K562 (cell line): ENCODE measurements around the gene ORMDL2. TPM values are rescaled to one million over a fixed set of nuclear protein-coding genes. Genes with fewer than 3 reads are reported as not detected.

Source experiments
- ATAC-seq: fragments of 200-7000 bp; cut with Tn5 transposase; 3 replicates; pipeline ENCODE4 v1.9.1; 2020; ENCODE audit warnings: moderate library complexity
- BruUV-seq: library from RNA; stranded (reverse); fragments of 400-500 nt; replicated peaks from 2 replicates; lab custom pipeline; 2021; lab: Mats Ljungman, UMichigan
- CTCF ChIA-PET: fragments of 300-600 bp; formaldehyde crosslinking; extraction: SDS; loops from one replicate; lab custom pipeline; 2021; ENCODE audit warnings: low intra/inter-chr PET ratio; lab: Yijun Ruan, JAX
- POLR2A ChIA-PET: fragments of 300-600, 350-650 bp; sonication (Branson Sonifier 250); formaldehyde crosslinking; extraction: SDS; loops from one replicate; lab custom pipeline; 2021; ENCODE audit warnings: antibody characterized with exemption, inconsistent platforms; lab: Yijun Ruan, JAX
- DNase-seq, 4 experiments: peaks; one replicate each; pipeline versions ENCODE4 v3.0.0 to v3.0.0-alpha.2; 2011 to 2018; ENCODE audit warnings: low spot score in 3 of 4, mixed read lengths in 3 of 4; ENCODE audit errors: extremely low read depth in 1 of 4
- FAIRE-seq: peaks from 2 replicates; lab custom pipeline; 2011; peaks lifted over from hg19 to GRCh38; lab: Jason Lieb, UNC
- H2AFZ ChIP-seq: 2 replicates; pipeline ENCODE4 v1.6.0; 2011; ENCODE audit warnings: low read depth, low read length, control low read depth, inconsistent platforms
- H3K27ac ChIP-seq: fragments of 200-600 bp; 3 replicates; pipeline ENCODE4 v1.8.0; 2011; ENCODE audit warnings: low read depth, mild to moderate bottlenecking, control low read depth, inconsistent platforms, low read length, moderate library complexity, mixed read lengths; ENCODE audit errors: extremely low read depth
- H3K27me3 ChIP-seq, 2 experiments: fragments of 300-600 bp in 1 of 2; 2 replicates in 1 of 2; 3 replicates in 1 of 2; pipeline versions ENCODE4 v1.6.0 to v1.8.0; 2011; ENCODE audit warnings: inconsistent platforms in 2 of 2, low read length in 2 of 2, mild to moderate bottlenecking in 1 of 2, mixed read lengths in 1 of 2, moderate library complexity in 1 of 2; ENCODE audit not compliant: control insufficient read depth in 2 of 2, insufficient read depth in 2 of 2
- H3K36me3 ChIP-seq: fragments of 300-600 bp; 3 replicates; pipeline ENCODE4 v1.8.0; 2011; ENCODE audit warnings: mild to moderate bottlenecking, low read length, inconsistent platforms; ENCODE audit not compliant: control insufficient read depth, insufficient read depth
- H3K4me1 ChIP-seq, 2 experiments: fragments of 200-600 bp in 1 of 2; replicated peaks in 1 of 2; 2 replicates in 1 of 2; 3 replicates in 1 of 2; pipeline versions ENCODE4 v1.5.1 to v1.8.0; 2011; ENCODE audit warnings: inconsistent platforms in 2 of 2, low read length in 2 of 2, mild to moderate bottlenecking in 1 of 2, mixed read lengths in 1 of 2, moderate library complexity in 1 of 2; ENCODE audit not compliant: control insufficient read depth in 2 of 2, insufficient read depth in 2 of 2
- H3K4me2 ChIP-seq: 2 replicates; pipeline ENCODE4 v1.6.1; 2011; ENCODE audit warnings: low read length, control low read depth, inconsistent platforms, mixed read lengths; ENCODE audit not compliant: insufficient read depth
- H3K4me3 ChIP-seq: fragments of 200-600 bp; sonication (generic), shearing (Covaris generic); 2 replicates; pipeline ENCODE4 v1.5.1; 2016; ENCODE audit warnings: control low read depth, inconsistent platforms
- H3K79me2 ChIP-seq: fragments of 200-600 bp; 3 replicates; pipeline ENCODE4 v1.8.0; 2011; ENCODE audit warnings: low read length, inconsistent platforms; ENCODE audit not compliant: control insufficient read depth, insufficient read depth
- H3K9ac ChIP-seq, 2 experiments: 2 replicates each; pipeline versions ENCODE4 v1.6.0 to v1.6.1; 2011; ENCODE audit warnings: low read depth in 2 of 2, low read length in 2 of 2, control low read depth in 1 of 2, inconsistent platforms in 1 of 2, mild to moderate bottlenecking in 1 of 2, mixed read lengths in 1 of 2; ENCODE audit not compliant: insufficient read depth in 1 of 2
- H3K9me1 ChIP-seq: one replicate; pipeline ENCODE4 v1.6.0; 2011; ENCODE audit warnings: inconsistent platforms, mild to moderate bottlenecking, low read length, moderate library complexity; ENCODE audit not compliant: control insufficient read depth, insufficient read depth
- H3K9me3 ChIP-seq: replicated peaks from 2 replicates; pipeline ENCODE4 v1.5.1; 2011; ENCODE audit warnings: low read depth, low read length, inconsistent platforms; ENCODE audit not compliant: control insufficient read depth, insufficient read depth
- H4K20me1 ChIP-seq: replicated peaks from 2 replicates; pipeline ENCODE4 v1.6.1; 2011; ENCODE audit warnings: low read length, inconsistent platforms, mixed read lengths; ENCODE audit not compliant: control insufficient read depth, insufficient read depth
- ATF2 ChIP-seq: sonication (generic); formaldehyde crosslinking; IDR thresholded peaks from 2 replicates; pipeline ENCODE4 v1.8.1; 2022; ENCODE audit warnings: missing genetic modification reagents
- SAFB2 ChIP-seq: fragments of 200-400 bp; formaldehyde crosslinking; IDR thresholded peaks from 2 replicates; pipeline ENCODE4 v1.6.1; 2018; ENCODE audit warnings: borderline replicate concordance, low read length, low read depth, moderate library complexity; ENCODE audit not compliant: severe bottlenecking
- ZNF12 ChIP-seq: sonication (generic); formaldehyde crosslinking; IDR thresholded peaks from 2 replicates; pipeline ENCODE4 v1.4.0; 2020; ENCODE audit warnings: mild to moderate bottlenecking, missing genetic modification reagents
- WGBS: fragments of 100-300 bp; shearing (Covaris generic); methylation state at CpG from one replicate; pipeline ENCODE4 v1.1.6; 2016; ENCODE audit warnings: low coverage, mixed read lengths; ENCODE audit not compliant: insufficient coverage; ENCODE audit errors: missing lambda C conversion rate; 5-methylcytosine and 5-hydroxymethylcytosine counted together
- in situ Hi-C: fragments of 300-500 bp; cut with MboI; formaldehyde crosslinking; loops from 4 replicates; pipeline ENCODE4 v1.15.0; 2018; ENCODE audit warnings: inconsistent platforms, mixed read lengths
- intact Hi-C: fragments of 100-400 bp; cut with micrococcal nuclease; formaldehyde crosslinking; loops from 2 replicates; pipeline ENCODE4 v1.14.2; 2022
- polyA plus RNA-seq, 8 experiments: library from polyadenylated mRNA; depleted of rRNA in 4 of 8; stranded (reverse) in 5 of 8; unstranded in 3 of 8; fragments of >200 nt; fragmentation: Nextera tagmentation in 2 of 8; fragmentation: Illumina TruSeq in 1 of 8; extraction: Ambion mirVana in 2 of 8; extraction: Trizol in 1 of 8; gene quantifications; 2 replicates each; pipeline versions ENCODE4 v1.2.1 to v1.2.3, GENCODE V29; 2011 to 2014; ENCODE audit warnings: inconsistent platforms in 1 of 8, missing spikeins in 1 of 8
- total RNA-seq, 7 experiments: library from RNA; depleted of rRNA in 6 of 7; stranded (reverse); fragments of >200 nt in 6 of 7; fragmentation: Illumina TruSeq in 2 of 7; extraction: Trizol in 2 of 7; gene quantifications; 2 replicates each; pipeline versions ENCODE4 v1.2.1 to v1.2.3, GENCODE V29; 2011 to 2021; ENCODE audit warnings: low replicate concordance in 1 of 7
- TF ChIP-seq, protein P1 (sequence below), 2 experiments: fragments of 450-650 bp; formaldehyde crosslinking in 1 of 2; IDR thresholded peaks; 2 replicates each; pipeline versions ENCODE4 v1.4.0 to v1.6.1; 2014 to 2020; ENCODE audit warnings: mild to moderate bottlenecking in 2 of 2, borderline replicate concordance in 1 of 2, low read depth in 1 of 2
- TF ChIP-seq, protein P2 (sequence below): IDR thresholded peaks from 2 replicates; pipeline ENCODE4 v1.6.1; 2014; ENCODE audit warnings: antibody characterized with exemption

ORMDL2 gene
- total and polyA plus RNA-seq, 9 of the 15 experiments (the other 6 are each of a cell fraction or from before 2014, with no cell fraction given), result 9.9 to 113 (median 34.4) TPM

GRCh38 chr12:55771736-55772135, 46.1 kb upstream of the ORMDL2 start:
- no peak overlapping the region for H2AFZ ChIP-seq
- intact Hi-C loops, result no loop called here
- no peak for FAIRE-seq
- no peak overlapping the region for H3K4me2 ChIP-seq
- H3K9me3 ChIP-seq, result no peaks in the 10 kb centered on the region
- TF ChIP-seq SAFB2 (no peak), ZNF12 (CRISPR knock-in tag) (no peak), ATF2 (no peak)
- TF ChIP-seq, protein P1, sequence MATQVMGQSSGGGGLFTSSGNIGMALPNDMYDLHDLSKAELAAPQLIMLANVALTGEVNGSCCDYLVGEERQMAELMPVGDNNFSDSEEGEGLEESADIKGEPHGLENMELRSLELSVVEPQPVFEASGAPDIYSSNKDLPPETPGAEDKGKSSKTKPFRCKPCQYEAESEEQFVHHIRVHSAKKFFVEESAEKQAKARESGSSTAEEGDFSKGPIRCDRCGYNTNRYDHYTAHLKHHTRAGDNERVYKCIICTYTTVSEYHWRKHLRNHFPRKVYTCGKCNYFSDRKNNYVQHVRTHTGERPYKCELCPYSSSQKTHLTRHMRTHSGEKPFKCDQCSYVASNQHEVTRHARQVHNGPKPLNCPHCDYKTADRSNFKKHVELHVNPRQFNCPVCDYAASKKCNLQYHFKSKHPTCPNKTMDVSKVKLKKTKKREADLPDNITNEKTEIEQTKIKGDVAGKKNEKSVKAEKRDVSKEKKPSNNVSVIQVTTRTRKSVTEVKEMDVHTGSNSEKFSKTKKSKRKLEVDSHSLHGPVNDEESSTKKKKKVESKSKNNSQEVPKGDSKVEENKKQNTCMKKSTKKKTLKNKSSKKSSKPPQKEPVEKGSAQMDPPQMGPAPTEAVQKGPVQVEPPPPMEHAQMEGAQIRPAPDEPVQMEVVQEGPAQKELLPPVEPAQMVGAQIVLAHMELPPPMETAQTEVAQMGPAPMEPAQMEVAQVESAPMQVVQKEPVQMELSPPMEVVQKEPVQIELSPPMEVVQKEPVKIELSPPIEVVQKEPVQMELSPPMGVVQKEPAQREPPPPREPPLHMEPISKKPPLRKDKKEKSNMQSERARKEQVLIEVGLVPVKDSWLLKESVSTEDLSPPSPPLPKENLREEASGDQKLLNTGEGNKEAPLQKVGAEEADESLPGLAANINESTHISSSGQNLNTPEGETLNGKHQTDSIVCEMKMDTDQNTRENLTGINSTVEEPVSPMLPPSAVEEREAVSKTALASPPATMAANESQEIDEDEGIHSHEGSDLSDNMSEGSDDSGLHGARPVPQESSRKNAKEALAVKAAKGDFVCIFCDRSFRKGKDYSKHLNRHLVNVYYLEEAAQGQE (IDR thresholded peaks at IDR 0.05; ENCODE audit: borderline replicate concordance), result no peak
- TF ChIP-seq, protein P1 (CRISPR knock-in tag; IDR thresholded peaks at IDR 0.05; ENCODE audit: low read depth), result no peak
- TF ChIP-seq, protein P2, sequence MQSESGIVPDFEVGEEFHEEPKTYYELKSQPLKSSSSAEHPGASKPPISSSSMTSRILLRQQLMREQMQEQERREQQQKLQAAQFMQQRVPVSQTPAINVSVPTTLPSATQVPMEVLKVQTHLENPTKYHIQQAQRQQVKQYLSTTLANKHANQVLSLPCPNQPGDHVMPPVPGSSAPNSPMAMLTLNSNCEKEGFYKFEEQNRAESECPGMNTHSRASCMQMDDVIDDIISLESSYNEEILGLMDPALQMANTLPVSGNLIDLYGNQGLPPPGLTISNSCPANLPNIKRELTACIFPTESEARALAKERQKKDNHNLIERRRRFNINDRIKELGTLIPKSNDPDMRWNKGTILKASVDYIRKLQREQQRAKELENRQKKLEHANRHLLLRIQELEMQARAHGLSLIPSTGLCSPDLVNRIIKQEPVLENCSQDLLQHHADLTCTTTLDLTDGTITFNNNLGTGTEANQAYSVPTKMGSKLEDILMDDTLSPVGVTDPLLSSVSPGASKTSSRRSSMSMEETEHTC, result no peak
- TF ChIP-seq, all 486 proteins: peak for 0
- CTCF ChIA-PET, result no interaction called here
- Histone ChIP-seq H3K9me1 (peaks cover 4% of the 10 kb centered on the region), H4K20me1 (no peaks in the 10 kb centered on the region), H3K4me1 (no peaks in the 10 kb centered on the region), H3K27ac (no peak overlapping the region), H3K27me3 (no peaks in the 10 kb centered on the region), H3K36me3 (peaks cover 68% of the 10 kb centered on the region), H3K9ac (no peak overlapping the region), H3K79me2 (peaks cover 16% of the 10 kb centered on the region), H3K4me3 (no peak overlapping the region)
- in situ Hi-C loops, result no loop called here
- DNase-seq (no peak), ATAC-seq (no peak)
- WGBS, result 91% methylated on average over 6 of the region's 6 CpGs
- BruUV-seq, result no TSS peak
- POLR2A ChIA-PET, result interaction anchor here (0.7 to 1.8 kb wide), 6 partner anchors 9 to 156 kb away, joined by 3 to 8 read pairs (median 5); partner anchors contain the start of gene PYM1
